HG03378 (cell line): ENCODE results near the gene STXBP4.

Experiments used
- ATAC-seq: cut with Tn5 transposase; IDR thresholded peaks from one replicate; pipeline ENCODE4 v1.9.1; 2021; ENCODE audit warnings: mild to moderate bottlenecking, moderate library complexity; ENCODE audit not compliant: unreplicated experiment

The STXBP4 gene, protein sequence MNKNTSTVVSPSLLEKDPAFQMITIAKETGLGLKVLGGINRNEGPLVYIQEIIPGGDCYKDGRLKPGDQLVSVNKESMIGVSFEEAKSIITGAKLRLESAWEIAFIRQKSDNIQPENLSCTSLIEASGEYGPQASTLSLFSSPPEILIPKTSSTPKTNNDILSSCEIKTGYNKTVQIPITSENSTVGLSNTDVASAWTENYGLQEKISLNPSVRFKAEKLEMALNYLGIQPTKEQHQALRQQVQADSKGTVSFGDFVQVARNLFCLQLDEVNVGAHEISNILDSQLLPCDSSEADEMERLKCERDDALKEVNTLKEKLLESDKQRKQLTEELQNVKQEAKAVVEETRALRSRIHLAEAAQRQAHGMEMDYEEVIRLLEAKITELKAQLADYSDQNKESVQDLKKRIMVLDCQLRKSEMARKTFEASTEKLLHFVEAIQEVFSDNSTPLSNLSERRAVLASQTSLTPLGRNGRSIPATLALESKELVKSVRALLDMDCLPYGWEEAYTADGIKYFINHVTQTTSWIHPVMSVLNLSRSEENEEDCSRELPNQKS

GRCh38 chr17:54968262-54968987 is at the start of gene STXBP4, which contains the start of gene COX11:
Gene STXBP4 (plus strand): TSS chr17:54968765. CDS start chr17:54986220, 17,455 bp downstream.
Gene COX11 (minus strand): TSS chr17:54968654. CDS start chr17:54968646, 8 bp downstream.
- ATAC-seq: peak; percentile 91

DNA sequence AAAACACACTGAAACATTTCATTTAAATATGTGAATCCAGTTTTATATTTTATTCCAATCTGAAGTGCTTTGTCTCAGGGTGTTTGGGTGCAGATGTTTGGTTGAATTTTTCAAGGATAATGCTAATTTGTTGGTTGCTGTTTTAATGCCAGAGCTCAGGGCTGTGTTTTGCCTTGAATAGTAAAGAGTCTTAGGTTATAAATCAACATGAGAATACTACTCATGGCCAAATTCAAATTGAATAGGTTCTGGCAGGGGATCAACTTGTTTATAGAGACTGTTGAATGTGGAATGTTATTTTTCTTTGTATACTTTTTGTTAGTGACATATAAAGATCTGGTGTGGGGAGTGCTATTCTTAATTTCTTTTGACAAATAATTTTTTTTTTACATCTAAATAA is 49.1 kb upstream of the STXBP4 start:
- ATAC-seq: no peak

- ATAC-seq: no peak
Observed at GRCh38 chr17:54920819-54921218, 47.7 kb upstream of the STXBP4 start.

- ATAC-seq: no peak
Observed at GRCh38 chr17:54924405-54924804, 44.2 kb upstream of the STXBP4 start.

DNA sequence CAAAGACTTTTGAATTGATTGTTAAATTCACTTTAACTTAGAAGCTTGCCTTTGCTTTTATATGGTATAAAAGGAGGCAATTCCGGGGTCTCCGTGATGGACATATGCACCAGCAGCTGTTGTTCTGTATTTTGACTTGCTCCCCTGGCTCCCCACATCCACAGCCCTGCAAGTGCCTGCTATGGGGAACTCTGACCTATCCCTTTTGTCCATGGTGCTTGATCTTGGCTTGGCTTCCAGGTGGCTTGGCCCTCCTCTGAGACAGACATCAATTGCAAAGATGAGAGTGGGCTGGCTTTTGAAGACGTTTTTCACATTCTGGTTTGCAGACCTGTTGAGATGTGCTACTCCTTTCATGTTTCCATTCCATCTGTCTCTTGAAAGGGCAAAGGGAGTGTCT is 41.0 kb upstream of the STXBP4 start:
- no peak for ATAC-seq

- ATAC-seq: no peak
Observed at GRCh38 chr17:54932711-54933110, 35.9 kb upstream of the STXBP4 start.

GRCh38 chr17:54933921-54934320 is 34.6 kb upstream of the STXBP4 start:
- ATAC-seq: no peak

DNA sequence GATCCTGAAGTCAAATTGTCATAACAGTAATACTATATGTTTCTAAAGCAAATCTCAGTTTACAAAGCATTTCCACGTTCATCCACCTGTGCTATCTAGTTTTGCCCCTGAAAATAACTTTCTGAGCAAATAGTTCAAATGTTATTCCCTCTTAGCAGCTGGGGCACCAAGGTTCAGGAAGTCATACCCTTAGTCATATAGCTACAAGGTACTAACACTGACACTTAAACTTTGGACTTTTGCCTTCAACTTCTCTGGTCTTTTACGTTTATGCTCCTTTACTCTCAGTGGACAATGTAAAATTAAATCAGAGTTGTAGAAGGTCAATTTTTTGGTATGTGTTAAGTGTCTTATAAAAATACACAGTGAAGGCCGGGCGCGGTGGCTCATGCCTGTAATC is 33.1 kb upstream of the STXBP4 start:
- ATAC-seq: no peak

DNA sequence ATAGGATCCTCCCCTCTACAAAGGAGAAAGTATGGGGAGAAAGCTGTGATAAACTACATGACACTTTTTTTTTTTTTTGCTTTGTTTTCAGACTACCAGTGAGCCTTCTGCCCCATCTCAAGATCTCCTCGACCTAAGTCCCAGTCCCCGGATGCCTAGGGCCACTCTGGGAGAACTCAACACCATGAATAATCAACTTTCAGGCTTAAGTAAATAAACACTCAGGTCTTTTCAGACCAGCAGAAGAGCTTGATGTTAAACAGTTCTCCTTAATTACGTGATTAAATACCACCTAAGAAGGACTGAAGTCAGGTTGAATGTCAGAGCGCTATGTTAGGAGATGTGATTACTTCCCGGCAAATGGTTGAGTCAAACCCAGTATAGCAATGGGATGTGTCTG is 31.5 kb upstream of the STXBP4 start:
- no peak for ATAC-seq

DNA sequence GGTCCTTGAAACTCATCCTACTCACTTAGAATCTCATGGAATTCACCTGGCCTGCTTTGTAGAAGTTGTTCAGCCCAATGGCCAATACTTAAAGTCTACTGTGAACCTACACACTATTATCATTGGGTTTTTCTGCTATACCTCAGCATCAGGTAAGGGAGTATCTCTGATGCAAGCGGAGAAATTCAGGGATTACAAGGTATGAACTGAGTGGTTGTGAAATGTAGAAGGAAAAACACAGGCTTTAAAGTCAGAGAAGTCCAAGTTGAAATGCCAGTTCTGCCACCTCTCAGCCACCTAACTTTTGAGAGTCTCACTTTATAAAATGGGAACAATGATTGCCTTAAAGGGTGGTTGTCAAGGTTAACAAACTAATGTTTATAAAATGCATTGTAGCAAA is 31.1 kb upstream of the STXBP4 start:
- no peak for ATAC-seq

DNA sequence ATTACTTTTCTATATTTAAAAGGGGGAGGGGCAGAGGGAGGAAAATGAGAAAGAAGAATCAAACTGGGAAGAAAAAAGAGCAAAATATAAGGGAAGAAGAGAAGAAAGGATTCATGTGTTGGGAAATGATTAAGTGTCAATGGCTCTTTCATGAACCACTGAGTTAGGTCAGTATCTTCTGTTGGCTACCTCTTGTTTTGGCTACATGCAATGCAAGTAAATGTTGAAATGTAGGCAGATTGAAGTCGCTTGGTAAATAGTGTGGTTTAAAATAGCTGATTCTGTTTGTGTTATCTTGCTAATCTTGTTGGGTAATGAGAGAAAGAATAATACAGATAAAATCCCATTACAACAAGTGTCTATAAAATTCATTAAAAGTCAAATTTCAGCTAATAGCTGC is 27.3 kb upstream of the STXBP4 start:
- ATAC-seq: no peak

GRCh38 chr17:54944796-54945195 is 23.8 kb upstream of the STXBP4 start:
- no peak for ATAC-seq

DNA sequence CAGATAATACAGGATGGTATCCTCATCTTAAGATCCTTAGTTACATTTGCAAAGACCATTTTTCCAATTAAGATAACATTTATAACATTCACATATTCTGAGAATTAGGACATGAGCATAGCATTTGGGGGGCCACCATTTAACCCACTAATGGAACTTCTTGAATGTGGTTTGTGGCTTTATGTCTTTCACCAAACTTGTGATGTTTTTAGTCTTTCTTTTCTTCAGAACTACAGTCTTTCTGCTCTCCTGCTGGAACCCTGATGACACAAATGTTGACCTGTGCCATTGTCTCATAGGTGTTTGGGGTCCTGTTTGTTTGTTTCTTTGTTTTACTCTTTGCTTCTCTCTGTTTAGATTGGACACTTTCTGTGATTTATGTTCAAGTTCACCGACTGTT is 23.3 kb upstream of the STXBP4 start:
- ATAC-seq: no peak

GRCh38 chr17:54945671-54946070 is 22.9 kb upstream of the STXBP4 start:
- no peak for ATAC-seq

DNA sequence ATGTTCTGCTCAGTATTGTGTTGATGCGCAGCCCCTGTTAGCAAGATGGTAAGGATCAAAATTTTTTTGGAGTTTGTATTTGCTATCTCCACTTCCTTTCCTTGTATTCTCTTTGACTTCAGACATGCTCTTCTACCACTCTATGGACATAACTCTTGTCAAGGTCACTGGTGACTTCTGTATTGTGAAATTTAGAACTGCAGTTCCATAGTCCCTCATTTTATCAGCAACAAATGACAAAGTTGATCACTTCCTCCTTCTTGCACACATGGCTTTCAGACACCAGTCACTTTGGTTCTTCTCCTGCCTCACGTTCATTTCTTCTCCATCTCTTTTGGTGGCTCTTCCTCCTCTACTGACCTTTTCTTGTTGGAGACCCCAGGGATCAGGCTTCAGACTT is 21.2 kb upstream of the STXBP4 start:
- no peak for ATAC-seq

DNA sequence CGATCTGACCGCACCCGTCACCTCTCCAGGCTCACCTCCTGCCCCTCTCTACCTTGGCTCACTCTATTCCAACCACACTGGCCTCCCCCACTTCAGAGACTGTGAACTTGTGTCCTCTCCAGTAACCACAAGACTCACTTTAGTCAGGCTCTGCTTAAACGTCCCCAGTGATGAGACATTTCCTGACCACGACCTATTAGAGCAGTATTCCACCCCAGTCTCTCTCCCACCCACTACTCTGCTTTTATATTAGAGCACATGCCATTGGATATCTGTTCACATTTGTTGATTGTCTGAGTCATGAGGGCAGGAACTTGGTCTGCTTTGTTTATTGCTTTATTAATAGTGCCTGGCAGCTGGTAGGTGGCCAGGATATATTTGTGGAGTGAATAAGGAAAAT is 20.2 kb upstream of the STXBP4 start:
- ATAC-seq: peak; percentile 71

- ATAC-seq: no peak
Observed at GRCh38 chr17:54950116-54950515, 18.4 kb upstream of the STXBP4 start.

DNA sequence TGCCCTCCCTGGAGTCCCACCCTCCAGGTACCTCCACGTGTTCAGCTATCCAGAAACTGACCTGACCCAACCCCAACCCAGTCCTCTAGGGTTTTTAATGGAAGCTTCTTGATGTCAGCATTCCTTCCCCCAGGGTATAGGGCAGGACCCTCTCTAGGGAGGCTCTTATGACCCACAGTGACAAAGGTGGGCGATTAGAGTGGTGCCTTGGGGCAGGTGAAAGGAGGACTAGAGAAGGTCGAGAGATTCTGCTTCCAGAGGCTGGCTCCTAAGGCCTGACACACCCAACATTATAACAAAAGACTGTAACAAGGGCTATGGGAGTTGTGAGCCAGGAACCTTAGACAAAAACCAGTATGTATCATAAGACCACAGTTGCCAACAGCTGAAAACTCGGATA is 17.3 kb upstream of the STXBP4 start:
- ATAC-seq: no peak

DNA sequence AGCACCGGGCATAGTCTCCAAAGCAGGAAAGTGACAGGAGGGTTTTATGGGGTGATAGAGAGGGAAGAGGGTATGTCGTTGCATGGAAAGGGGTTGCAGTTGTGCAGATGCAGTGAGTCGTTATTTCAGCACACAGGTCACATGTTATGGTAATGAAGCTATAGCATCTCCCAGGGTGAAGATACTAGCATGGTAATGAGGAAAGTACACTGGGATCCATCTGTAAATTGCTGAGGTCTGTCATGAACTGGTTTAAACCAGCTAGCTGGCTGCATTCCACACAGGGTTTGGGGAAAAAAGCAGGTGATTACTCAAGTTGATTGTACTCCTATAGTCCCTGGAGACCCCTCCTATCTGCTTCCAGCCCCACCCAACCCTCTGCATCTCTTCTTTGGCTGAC is 11.8 kb upstream of the STXBP4 start:
- no peak for ATAC-seq

DNA sequence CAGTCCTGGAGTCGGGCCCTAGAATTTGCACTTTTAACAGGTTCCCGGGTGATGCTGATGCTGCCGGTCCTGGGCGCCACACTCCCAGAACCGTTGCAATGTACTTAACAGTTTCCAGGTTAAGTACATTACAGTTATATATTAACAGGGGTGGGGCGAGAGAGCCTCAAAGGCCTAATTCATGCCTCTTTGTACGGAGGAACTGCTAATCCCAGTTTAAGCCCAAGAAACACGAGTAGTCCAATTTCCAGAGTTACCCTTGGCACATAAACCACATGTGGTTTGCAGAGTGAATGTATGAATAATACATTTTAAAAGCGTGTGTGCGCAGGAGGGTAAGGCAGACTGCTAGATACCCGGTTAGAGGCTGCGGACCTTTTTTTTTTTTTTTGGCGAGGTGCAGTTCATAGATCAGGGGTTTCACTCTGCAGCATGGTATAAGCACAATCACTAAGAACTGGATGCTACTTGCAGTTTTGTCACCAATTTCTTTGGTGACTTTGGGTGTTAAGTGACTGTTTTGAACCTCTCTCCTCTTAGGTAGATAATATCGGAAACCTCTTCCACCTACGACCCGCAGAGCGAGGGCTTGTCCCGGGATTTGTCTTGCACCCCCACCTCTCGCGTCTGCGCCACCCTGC is 824 bp upstream of the STXBP4 start:
- ATAC-seq: peak; percentile 28

DNA sequence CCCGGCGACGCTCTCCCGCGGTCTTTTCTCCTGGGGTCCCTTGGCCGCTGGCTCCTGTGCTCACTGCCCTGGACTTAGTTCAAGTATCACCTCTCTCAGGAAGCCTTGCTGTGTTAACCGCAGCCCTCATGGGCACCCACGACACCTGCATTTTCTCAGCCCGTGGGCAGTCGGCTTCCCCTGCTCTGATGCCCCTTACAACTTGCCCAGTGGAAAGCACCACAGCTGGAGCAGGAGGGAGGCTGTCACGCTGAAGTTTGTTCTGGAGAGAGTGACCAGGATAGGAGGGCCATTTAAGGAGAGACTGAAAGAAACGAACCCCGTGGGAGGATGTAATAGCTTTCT is 395 bp downstream of the STXBP4 start:
- ATAC-seq: peak; percentile 23
